Ramos (cell line): ENCODE results near the gene SRBD1.

Experiments used
- in situ Hi-C: fragments of 300-500 bp; cut with MboI; formaldehyde crosslinking; loops from one replicate; pipeline ENCODE4 v1.14.3; 2022; ENCODE audit warnings: low sequenced_read_pairs; ENCODE audit not compliant: unreplicated experiment

The SRBD1 gene

DNA sequence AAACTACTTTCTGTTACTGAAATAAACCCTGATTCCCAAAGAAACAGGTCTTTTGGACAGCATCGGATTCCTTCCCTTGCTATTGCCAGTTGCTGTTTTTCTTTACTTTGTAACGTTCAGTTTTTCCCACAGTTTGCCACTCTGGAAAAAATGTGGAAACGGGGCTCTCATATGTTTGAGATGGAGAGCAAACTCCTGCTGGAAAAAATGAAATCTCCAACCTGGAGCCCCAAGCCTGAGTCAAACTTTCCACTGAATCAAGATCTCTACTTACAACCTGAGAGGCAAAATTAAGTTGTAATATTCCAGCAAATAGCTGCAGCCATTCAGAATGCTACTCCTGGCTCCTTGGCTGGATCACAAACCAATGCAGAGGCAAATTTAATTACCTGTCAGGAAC, 270.7 kb downstream of the SRBD1 start:
- in situ Hi-C loops = no loop called here

DNA sequence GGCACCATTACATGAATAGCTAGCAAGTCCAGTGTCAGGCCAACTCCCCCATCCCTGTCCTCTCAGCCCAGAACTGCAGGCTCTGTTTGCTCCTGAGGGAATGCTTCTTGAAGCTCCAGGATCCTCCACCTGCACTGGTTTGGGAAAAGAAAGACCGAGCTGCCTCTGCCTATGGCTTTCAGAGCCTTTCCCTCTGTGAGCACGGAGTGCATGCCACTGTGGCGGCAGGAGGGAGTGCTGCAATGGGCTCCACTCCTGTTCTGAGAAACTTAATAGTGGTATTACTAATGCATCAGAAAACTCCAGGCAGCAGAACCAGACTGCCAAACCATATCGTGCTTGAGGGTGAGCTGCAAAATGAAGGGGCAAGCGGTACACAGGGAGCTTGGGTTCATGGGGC, 271.8 kb downstream of the SRBD1 start:
- in situ Hi-C loops = no loop called here
